ENCODE data around the gene TMEM30B.

DNA sequence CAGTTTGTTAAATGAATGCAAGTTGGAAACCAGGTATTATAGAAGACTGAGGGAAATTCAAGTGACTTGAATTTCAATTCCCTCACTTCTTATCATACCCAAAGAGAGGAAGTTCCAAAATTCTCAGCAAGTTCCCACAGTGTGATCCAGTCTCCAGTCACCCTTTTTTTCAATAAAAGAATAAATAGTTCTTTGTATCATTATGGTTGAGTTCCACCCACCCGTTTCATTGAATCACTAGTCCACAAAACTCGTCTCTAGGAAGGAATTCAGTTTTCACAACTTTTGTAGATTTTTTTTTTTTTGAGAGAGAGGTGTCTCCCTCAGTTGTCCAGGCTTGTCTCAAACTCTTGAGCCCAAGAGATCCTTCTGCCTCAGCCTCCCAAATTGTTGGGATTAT, 1.6 kb upstream of the TMEM30B start:
- TF ChIP-seq CREB1 (IDR thresholded peaks at IDR 0.05; ENCODE audit: low read depth) (no peak), SMC3 (IDR thresholded peaks at IDR 0.05; ENCODE audit: borderline replicate concordance, low read length) (no peak), MXI1 (IDR thresholded peaks at IDR 0.05; ENCODE audit: low read depth, low read length) (no peak)
- TF ChIP-seq, protein P1, sequence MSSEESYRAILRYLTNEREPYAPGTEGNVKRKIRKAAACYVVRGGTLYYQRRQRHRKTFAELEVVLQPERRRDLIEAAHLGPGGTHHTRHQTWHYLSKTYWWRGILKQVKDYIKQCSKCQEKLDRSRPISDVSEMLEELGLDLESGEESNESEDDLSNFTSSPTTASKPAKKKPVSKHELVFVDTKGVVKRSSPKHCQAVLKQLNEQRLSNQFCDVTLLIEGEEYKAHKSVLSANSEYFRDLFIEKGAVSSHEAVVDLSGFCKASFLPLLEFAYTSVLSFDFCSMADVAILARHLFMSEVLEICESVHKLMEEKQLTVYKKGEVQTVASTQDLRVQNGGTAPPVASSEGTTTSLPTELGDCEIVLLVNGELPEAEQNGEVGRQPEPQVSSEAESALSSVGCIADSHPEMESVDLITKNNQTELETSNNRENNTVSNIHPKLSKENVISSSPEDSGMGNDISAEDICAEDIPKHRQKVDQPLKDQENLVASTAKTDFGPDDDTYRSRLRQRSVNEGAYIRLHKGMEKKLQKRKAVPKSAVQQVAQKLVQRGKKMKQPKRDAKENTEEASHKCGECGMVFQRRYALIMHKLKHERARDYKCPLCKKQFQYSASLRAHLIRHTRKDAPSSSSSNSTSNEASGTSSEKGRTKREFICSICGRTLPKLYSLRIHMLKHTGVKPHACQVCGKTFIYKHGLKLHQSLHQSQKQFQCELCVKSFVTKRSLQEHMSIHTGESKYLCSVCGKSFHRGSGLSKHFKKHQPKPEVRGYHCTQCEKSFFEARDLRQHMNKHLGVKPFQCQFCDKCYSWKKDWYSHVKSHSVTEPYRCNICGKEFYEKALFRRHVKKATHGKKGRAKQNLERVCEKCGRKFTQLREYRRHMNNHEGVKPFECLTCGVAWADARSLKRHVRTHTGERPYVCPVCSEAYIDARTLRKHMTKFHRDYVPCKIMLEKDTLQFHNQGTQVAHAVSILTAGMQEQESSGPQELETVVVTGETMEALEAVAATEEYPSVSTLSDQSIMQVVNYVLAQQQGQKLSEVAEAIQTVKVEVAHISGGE (CRISPR knock-in tag; IDR thresholded peaks at IDR 0.05), result no peak
- TF ChIP-seq, protein P2, sequence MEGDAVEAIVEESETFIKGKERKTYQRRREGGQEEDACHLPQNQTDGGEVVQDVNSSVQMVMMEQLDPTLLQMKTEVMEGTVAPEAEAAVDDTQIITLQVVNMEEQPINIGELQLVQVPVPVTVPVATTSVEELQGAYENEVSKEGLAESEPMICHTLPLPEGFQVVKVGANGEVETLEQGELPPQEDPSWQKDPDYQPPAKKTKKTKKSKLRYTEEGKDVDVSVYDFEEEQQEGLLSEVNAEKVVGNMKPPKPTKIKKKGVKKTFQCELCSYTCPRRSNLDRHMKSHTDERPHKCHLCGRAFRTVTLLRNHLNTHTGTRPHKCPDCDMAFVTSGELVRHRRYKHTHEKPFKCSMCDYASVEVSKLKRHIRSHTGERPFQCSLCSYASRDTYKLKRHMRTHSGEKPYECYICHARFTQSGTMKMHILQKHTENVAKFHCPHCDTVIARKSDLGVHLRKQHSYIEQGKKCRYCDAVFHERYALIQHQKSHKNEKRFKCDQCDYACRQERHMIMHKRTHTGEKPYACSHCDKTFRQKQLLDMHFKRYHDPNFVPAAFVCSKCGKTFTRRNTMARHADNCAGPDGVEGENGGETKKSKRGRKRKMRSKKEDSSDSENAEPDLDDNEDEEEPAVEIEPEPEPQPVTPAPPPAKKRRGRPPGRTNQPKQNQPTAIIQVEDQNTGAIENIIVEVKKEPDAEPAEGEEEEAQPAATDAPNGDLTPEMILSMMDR (IDR thresholded peaks at IDR 0.05 in 2 of 3, conservative IDR thresholded peaks at IDR 0.05 in 1 of 3; ENCODE audit: control insufficient read depth in 2 of 3, extremely low read depth in 1 of 3, insufficient read depth in 1 of 3, low read depth in 3 of 3, low read length in 3 of 3), result no peak
